GM18502 (cell line): Measurements from ENCODE around the gene SAMD4B.
"Not testable (repeated sequence)": the region's sequence is repeated elsewhere in the genome, so short reads cannot be mapped to it uniquely, and the experiment has no call there.

Experiments
- ATAC-seq: cut with Tn5 transposase; IDR thresholded peaks from one replicate; pipeline ENCODE4 v1.9.1; 2021; ENCODE audit warnings: mild to moderate bottlenecking; ENCODE audit not compliant: unreplicated experiment, poor library complexity

Gene SAMD4B

GRCh38 chr19:39309305-39309670 is 32.9 kb upstream of the SAMD4B start:
- not testable (repeated sequence) for ATAC-seq

GRCh38 chr19:39310558-39311311 is 31.5 kb upstream of the SAMD4B start:
- ATAC-seq = no peak

GRCh38 chr19:39314016-39314728 is 28.0 kb upstream of the SAMD4B start:
- ATAC-seq = no peak

- ATAC-seq = no peak
These were observed 26.3 kb upstream of the SAMD4B start for GRCh38 chr19:39315933-39316332.

GRCh38 chr19:39316627-39317321 is 25.4 kb upstream of the SAMD4B start:
- ATAC-seq = no peak

GRCh38 chr19:39317476-39317875 is 24.7 kb upstream of the SAMD4B start:
- ATAC-seq = no peak

GRCh38 chr19:39318071-39318470 is 24.1 kb upstream of the SAMD4B start:
- ATAC-seq = no peak

- ATAC-seq = no peak
These were observed 23.5 kb upstream of the SAMD4B start for GRCh38 chr19:39318690-39319089.

- no peak for ATAC-seq
These were observed 22.9 kb upstream of the SAMD4B start for GRCh38 chr19:39319098-39319891.

GRCh38 chr19:39319892-39320248 is 22.4 kb upstream of the SAMD4B start:
- ATAC-seq = no peak

- ATAC-seq = no peak
These were observed 20.9 kb upstream of the SAMD4B start for GRCh38 chr19:39321117-39321831.

- no peak for ATAC-seq
These were observed 20.4 kb upstream of the SAMD4B start for GRCh38 chr19:39321832-39322176.

GRCh38 chr19:39324242-39324842 is 17.9 kb upstream of the SAMD4B start:
- ATAC-seq = no peak

GRCh38 chr19:39325778-39326665 is 16.2 kb upstream of the SAMD4B start:
- ATAC-seq = no peak

GRCh38 chr19:39327363-39328045 is 14.7 kb upstream of the SAMD4B start:
- ATAC-seq = no peak

- no peak for ATAC-seq
These were observed 14.0 kb upstream of the SAMD4B start for GRCh38 chr19:39328046-39328705.

- ATAC-seq = no peak
These were observed 12.3 kb upstream of the SAMD4B start for GRCh38 chr19:39329948-39330347.

- ATAC-seq = no peak
These were observed 9.9 kb upstream of the SAMD4B start for GRCh38 chr19:39332293-39332692.
